K562 (cell line): Measurements from ENCODE around the gene INPP4B. TPM values are rescaled to one million over a fixed set of nuclear protein-coding genes. Genes with fewer than 3 reads are reported as not detected.

Experiments used
- ATAC-seq: fragments of 200-7000 bp; cut with Tn5 transposase; 3 replicates; pipeline ENCODE4 v1.9.1; 2020; ENCODE audit warnings: moderate library complexity
- BruUV-seq: library from RNA; stranded (reverse); fragments of 400-500 nt; replicated peaks from 2 replicates; lab custom pipeline; 2021; lab: Mats Ljungman, UMichigan
- CTCF ChIA-PET: fragments of 300-600 bp; formaldehyde crosslinking; extraction: SDS; loops from one replicate; lab custom pipeline; 2021; ENCODE audit warnings: low intra/inter-chr PET ratio; lab: Yijun Ruan, JAX
- POLR2A ChIA-PET: fragments of 300-600, 350-650 bp; sonication (Branson Sonifier 250); formaldehyde crosslinking; extraction: SDS; loops from one replicate; lab custom pipeline; 2021; ENCODE audit warnings: antibody characterized with exemption, inconsistent platforms; lab: Yijun Ruan, JAX
- DNase-seq, 4 experiments: peaks; one replicate each; pipeline versions ENCODE4 v3.0.0 to v3.0.0-alpha.2; 2011 to 2018; ENCODE audit warnings: low spot score in 3 of 4, mixed read lengths in 3 of 4; ENCODE audit errors: extremely low read depth in 1 of 4
- FAIRE-seq: peaks from 2 replicates; lab custom pipeline; 2011; peaks lifted over from hg19 to GRCh38; lab: Jason Lieb, UNC
- H2AFZ ChIP-seq: 2 replicates; pipeline ENCODE4 v1.6.0; 2011; ENCODE audit warnings: low read depth, low read length, control low read depth, inconsistent platforms
- H3K27ac ChIP-seq: fragments of 200-600 bp; 3 replicates; pipeline ENCODE4 v1.8.0; 2011; ENCODE audit warnings: low read depth, mild to moderate bottlenecking, control low read depth, inconsistent platforms, low read length, moderate library complexity, mixed read lengths; ENCODE audit errors: extremely low read depth
- H3K27me3 ChIP-seq, 2 experiments: fragments of 300-600 bp in 1 of 2; 2 replicates in 1 of 2; 3 replicates in 1 of 2; pipeline versions ENCODE4 v1.6.0 to v1.8.0; 2011; ENCODE audit warnings: inconsistent platforms in 2 of 2, low read length in 2 of 2, mild to moderate bottlenecking in 1 of 2, mixed read lengths in 1 of 2, moderate library complexity in 1 of 2; ENCODE audit not compliant: control insufficient read depth in 2 of 2, insufficient read depth in 2 of 2
- H3K36me3 ChIP-seq: fragments of 300-600 bp; 3 replicates; pipeline ENCODE4 v1.8.0; 2011; ENCODE audit warnings: mild to moderate bottlenecking, low read length, inconsistent platforms; ENCODE audit not compliant: control insufficient read depth, insufficient read depth
- H3K4me1 ChIP-seq, 2 experiments: fragments of 200-600 bp in 1 of 2; replicated peaks in 1 of 2; 2 replicates in 1 of 2; 3 replicates in 1 of 2; pipeline versions ENCODE4 v1.5.1 to v1.8.0; 2011; ENCODE audit warnings: inconsistent platforms in 2 of 2, low read length in 2 of 2, mild to moderate bottlenecking in 1 of 2, mixed read lengths in 1 of 2, moderate library complexity in 1 of 2; ENCODE audit not compliant: control insufficient read depth in 2 of 2, insufficient read depth in 2 of 2
- H3K4me2 ChIP-seq: 2 replicates; pipeline ENCODE4 v1.6.1; 2011; ENCODE audit warnings: low read length, control low read depth, inconsistent platforms, mixed read lengths; ENCODE audit not compliant: insufficient read depth
- H3K4me3 ChIP-seq: fragments of 200-600 bp; sonication (generic), shearing (Covaris generic); 2 replicates; pipeline ENCODE4 v1.5.1; 2016; ENCODE audit warnings: control low read depth, inconsistent platforms
- H3K79me2 ChIP-seq: fragments of 200-600 bp; 3 replicates; pipeline ENCODE4 v1.8.0; 2011; ENCODE audit warnings: low read length, inconsistent platforms; ENCODE audit not compliant: control insufficient read depth, insufficient read depth
- H3K9ac ChIP-seq, 2 experiments: 2 replicates each; pipeline versions ENCODE4 v1.6.0 to v1.6.1; 2011; ENCODE audit warnings: low read depth in 2 of 2, low read length in 2 of 2, control low read depth in 1 of 2, inconsistent platforms in 1 of 2, mild to moderate bottlenecking in 1 of 2, mixed read lengths in 1 of 2; ENCODE audit not compliant: insufficient read depth in 1 of 2
- H3K9me1 ChIP-seq: one replicate; pipeline ENCODE4 v1.6.0; 2011; ENCODE audit warnings: inconsistent platforms, mild to moderate bottlenecking, low read length, moderate library complexity; ENCODE audit not compliant: control insufficient read depth, insufficient read depth
- H3K9me3 ChIP-seq: replicated peaks from 2 replicates; pipeline ENCODE4 v1.5.1; 2011; ENCODE audit warnings: low read depth, low read length, inconsistent platforms; ENCODE audit not compliant: control insufficient read depth, insufficient read depth
- H4K20me1 ChIP-seq: replicated peaks from 2 replicates; pipeline ENCODE4 v1.6.1; 2011; ENCODE audit warnings: low read length, inconsistent platforms, mixed read lengths; ENCODE audit not compliant: control insufficient read depth, insufficient read depth
- BACH1 ChIP-seq: fragments of 200-800 bp; sonication (Bioruptor generic); IDR thresholded peaks from 2 replicates; pipeline ENCODE4 v1.6.1; 2016; ENCODE audit warnings: missing genetic modification characterization, missing compliant biosample characterization
- CREM ChIP-seq: IDR thresholded peaks from 2 replicates; pipeline ENCODE4 v1.6.1; 2014; ENCODE audit warnings: antibody characterized with exemption, low read depth
- TAF7 ChIP-seq: fragments of 450-650 bp; IDR thresholded peaks from 2 replicates; pipeline ENCODE4 v1.6.1; 2016; ENCODE audit warnings: missing genetic modification characterization, missing compliant biosample characterization
- TRIM28 ChIP-seq: fragments of 450-650 bp; IDR thresholded peaks from 2 replicates; pipeline ENCODE4 v1.6.1; 2017
- ZBTB11 ChIP-seq, 3 experiments: fragments of 200-800 bp in 1 of 3; fragments of 250-450 bp in 1 of 3; fragments of 450-650 bp in 1 of 3; sonication (Bioruptor Pico) in 1 of 3; sonication (Bioruptor generic) in 1 of 3; formaldehyde crosslinking in 1 of 3; IDR thresholded peaks; 2 replicates each; pipeline versions ENCODE4 v1.6.1 to v1.8.0; 2016 to 2022; ENCODE audit warnings: mild to moderate bottlenecking in 2 of 3, missing genetic modification characterization in 2 of 3, missing compliant biosample characterization in 1 of 3, moderate library complexity in 1 of 3
- whole genome bisulfite sequencing: fragments of 100-300 bp; shearing (Covaris generic); methylation state at CpG from one replicate; pipeline ENCODE4 v1.1.6; 2016; ENCODE audit warnings: low coverage, mixed read lengths; ENCODE audit not compliant: insufficient coverage; ENCODE audit errors: missing lambda C conversion rate; 5-methylcytosine and 5-hydroxymethylcytosine counted together
- in situ Hi-C: fragments of 300-500 bp; cut with MboI; formaldehyde crosslinking; loops from 4 replicates; pipeline ENCODE4 v1.15.0; 2018; ENCODE audit warnings: inconsistent platforms, mixed read lengths
- intact Hi-C: fragments of 100-400 bp; cut with micrococcal nuclease; formaldehyde crosslinking; loops from 2 replicates; pipeline ENCODE4 v1.14.2; 2022
- polyA plus RNA-seq, 8 experiments: library from polyadenylated mRNA; depleted of rRNA in 4 of 8; stranded (reverse) in 5 of 8; unstranded in 3 of 8; fragments of >200 nt; fragmentation: Nextera tagmentation in 2 of 8; fragmentation: Illumina TruSeq in 1 of 8; extraction: Ambion mirVana in 2 of 8; extraction: Trizol in 1 of 8; gene quantifications; 2 replicates each; pipeline versions ENCODE4 v1.2.1 to v1.2.3, GENCODE V29; 2011 to 2014; ENCODE audit warnings: inconsistent platforms in 1 of 8, missing spikeins in 1 of 8
- total RNA-seq, 7 experiments: library from RNA; depleted of rRNA in 6 of 7; stranded (reverse); fragments of >200 nt in 6 of 7; fragmentation: Illumina TruSeq in 2 of 7; extraction: Trizol in 2 of 7; gene quantifications; 2 replicates each; pipeline versions ENCODE4 v1.2.1 to v1.2.3, GENCODE V29; 2011 to 2021; ENCODE audit warnings: low replicate concordance in 1 of 7
- TF ChIP-seq, protein P1 (sequence below): fragments of 450-650 bp; IDR thresholded peaks from 2 replicates; pipeline ENCODE4 v1.6.1; 2016; ENCODE audit warnings: antibody characterized with exemption

INPP4B gene
- total and polyA plus RNA-seq, 9 of the 15 experiments (the other 6 are each of a cell fraction or from before 2014, with no cell fraction given): 0.04 to 0.11 TPM; not detected in 7

- intact Hi-C loops: no loop called here
- no peaks in the 10 kb centered on the region for H3K36me3 ChIP-seq
- H3K27me3 ChIP-seq: no peaks in the 10 kb centered on the region
- H3K9ac ChIP-seq: no peak overlapping the region
- no peak overlapping the region for H3K4me2 ChIP-seq
- no peak for FAIRE-seq
- 0% methylated on average over 1 of the region's 1 CpG for WGBS
- no peaks in the 10 kb centered on the region for H3K9me1 ChIP-seq
- TF ChIP-seq, protein P1, sequence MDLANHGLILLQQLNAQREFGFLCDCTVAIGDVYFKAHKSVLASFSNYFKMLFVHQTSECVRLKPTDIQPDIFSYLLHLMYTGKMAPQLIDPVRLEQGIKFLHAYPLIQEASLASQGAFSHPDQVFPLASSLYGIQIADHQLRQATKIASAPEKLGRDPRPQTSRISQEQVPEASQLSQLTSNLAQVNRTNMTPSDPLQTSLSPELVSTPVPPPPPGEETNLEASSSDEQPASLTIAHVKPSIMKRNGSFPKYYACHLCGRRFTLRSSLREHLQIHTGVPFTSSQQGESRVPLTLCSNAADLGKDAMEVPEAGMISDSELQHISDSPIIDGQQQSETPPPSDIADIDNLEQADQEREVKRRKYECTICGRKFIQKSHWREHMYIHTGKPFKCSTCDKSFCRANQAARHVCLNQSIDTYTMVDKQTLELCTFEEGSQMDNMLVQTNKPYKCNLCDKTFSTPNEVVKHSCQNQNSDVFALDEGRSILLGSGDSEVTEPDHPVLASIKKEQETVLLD: no peak
- TF ChIP-seq CREM (no peak), ZBTB11 (CRISPR knock-in tag; IDR thresholded peaks at IDR 0.05) (no peak), TAF7 (no peak), TRIM28 (no peak), BACH1 (no peak)
- TF ChIP-seq, all 486 proteins: peak for 0
- H3K4me1 ChIP-seq: no peaks in the 10 kb centered on the region
- DNase-seq (no peak), ATAC-seq (no peak)
- CTCF ChIA-PET: no interaction called here
- no peak overlapping the region for H3K27ac ChIP-seq
- no peaks in the 10 kb centered on the region for H3K9me3 ChIP-seq
- H3K4me3 ChIP-seq: no peak overlapping the region
- H2AFZ ChIP-seq: no peak overlapping the region
- POLR2A ChIA-PET: no interaction called here
- BruUV-seq: no TSS peak
- in situ Hi-C loops: no loop called here
- H4K20me1 ChIP-seq: no peaks in the 10 kb centered on the region
- no peaks in the 10 kb centered on the region for H3K79me2 ChIP-seq
Measured at GRCh38 chr4:142339053-142339452, 507.0 kb downstream of the INPP4B start.
